ENCODE measurements around the gene TNFRSF11A. TPM values are rescaled to one million over a fixed set of nuclear protein-coding genes. Genes with fewer than 3 reads are reported as not detected.

The TNFRSF11A gene
- total and polyA plus RNA-seq, 2 donors (not counting 1 experiment from before 2014, with no cell fraction given): 0.01 to 1.7 TPM

DNA sequence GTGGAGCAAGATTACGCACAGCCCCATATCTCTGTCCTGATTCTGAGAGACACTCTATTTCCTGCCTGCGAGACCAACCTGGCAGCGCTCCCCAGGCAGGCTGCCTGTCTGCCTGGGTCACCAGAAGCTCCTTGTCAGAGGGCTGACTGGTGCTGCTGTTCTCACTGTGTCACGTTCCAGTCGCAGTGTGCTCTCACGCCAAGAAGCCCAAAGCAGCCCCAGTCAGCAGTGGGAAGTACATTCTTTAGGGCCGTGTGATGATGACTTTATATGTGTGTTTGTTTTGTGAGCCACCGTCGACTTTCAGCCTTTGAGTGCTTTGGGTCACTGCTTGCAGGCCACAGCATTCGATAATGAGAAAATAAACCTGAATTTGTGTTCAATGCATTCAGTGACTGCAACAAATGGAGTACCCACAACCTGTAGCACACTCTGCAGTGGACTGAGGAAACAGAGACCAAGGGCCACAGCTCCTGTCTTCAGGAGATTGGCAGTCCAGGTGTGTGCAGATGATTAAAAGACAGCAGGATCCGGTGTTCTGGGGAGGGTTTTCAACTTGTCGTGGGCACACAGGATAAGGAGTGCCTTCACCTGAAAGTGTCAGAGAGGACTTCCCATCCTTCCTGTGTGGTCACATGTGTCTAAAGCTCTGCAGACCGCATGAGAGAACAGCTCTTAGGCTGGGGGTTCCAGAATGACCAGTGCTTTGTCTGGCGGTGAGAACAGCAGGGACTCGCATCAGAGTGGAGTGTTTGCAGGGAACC lies 4.8 kb downstream of the TNFRSF11A start:
- H3K4me3 ChIP-seq (ENCODE audit: control extremely low read depth in 1 of 5, extremely low read depth in 1 of 5, insufficient read depth in 1 of 5, low read depth in 2 of 5, low read length in 4 of 5): no peak overlapping the region

More for the DNA sequence above, 4.8 kb downstream of the TNFRSF11A start:
- H2AFZ ChIP-seq (ENCODE audit: insufficient read depth, low read depth, low read length, poor library complexity, severe bottlenecking): no peak overlapping the region
- TF ChIP-seq EZH2 (IDR thresholded peaks at IDR 0.05; ENCODE audit: borderline replicate concordance, insufficient read depth, low read depth, low read length, poor library complexity, severe bottlenecking): no peak
- TF ChIP-seq CTCF (IDR thresholded peaks at IDR 0.05): no peak
- ChIA-PET POLR2A (no interaction called here), CTCF (no interaction called here)
- no peak overlapping the region for H3K9ac ChIP-seq (ENCODE audit: low read length)
- H3K4me2 ChIP-seq (replicated peaks; ENCODE audit: low read depth, low read length, poor library complexity, severe bottlenecking): no peak overlapping the region
- peaks cover 18 to 19% of the 10 kb centered on the region in 2 donors for H3K4me1 ChIP-seq (ENCODE audit: control insufficient read depth in 2 of 2, insufficient read depth in 2 of 2, low read length in 2 of 2)
- Mint-ChIP-seq H3K9me3 (ENCODE audit: insufficient read depth) (no peaks in the 10 kb centered on the region), H3K27me3 (peaks cover 78% of the 10 kb centered on the region), H3K4me1 (peaks cover 12% of the 10 kb centered on the region), H3K27ac (no peak overlapping the region), H3K4me3 (no peak overlapping the region)
- no peaks in the 10 kb centered on the region for H3K36me3 ChIP-seq (replicated peaks in 1 of 2; ENCODE audit: control extremely low read depth in 1 of 2, control insufficient read depth in 1 of 2, extremely low read depth in 1 of 2, insufficient read depth in 2 of 2, low read length in 1 of 2)
- no peak for ATAC-seq (ENCODE audit: low read depth)
- H3K27ac ChIP-seq (ENCODE audit: low read length in 2 of 2): no peak overlapping the region
- H3K79me2 ChIP-seq (ENCODE audit: control insufficient read depth, insufficient read depth, low read length): no peaks in the 10 kb centered on the region
- H3K9me3 ChIP-seq (ENCODE audit: control extremely low read depth in 1 of 3, control insufficient read depth in 2 of 3, insufficient read depth in 1 of 3, low read length in 2 of 3): peaks cover 0 to 8% (median 0%) of the 10 kb centered on the region in 3 donors
- no peak for DNase-seq
- intact Hi-C loops (cut with micrococcal nuclease): loop anchor here (5.0 kb wide), 1 partner anchor 387 kb away; the partner anchor contains the start of gene PHLPP1
- H4K20me1 ChIP-seq (ENCODE audit: control insufficient read depth, insufficient read depth, low read length, poor library complexity, severe bottlenecking): no peaks in the 10 kb centered on the region
- H3K27me3 ChIP-seq (replicated peaks in 1 of 4; ENCODE audit: control extremely low read depth in 1 of 4, control insufficient read depth in 3 of 4, insufficient read depth in 4 of 4, low read length in 3 of 4): peaks cover 0 to 64% (median 46%) of the 10 kb centered on the region in 4 experiments
- 60% methylated on average over 15 of the region's 15 CpGs for WGBS (ENCODE audit: insufficient coverage)

All from B cell (primary cell).